Stimulated activated memory B cell treated with anti-CD40 and anti-IgM and Interleukin-4, amounts not matched to agents 10 μg/mL and 1 μg/mL and 100 μg/mL, for 72 hours (primary cell): ENCODE measurements around the gene SHKBP1.
"Not testable (repeated sequence)": the region's sequence is repeated elsewhere in the genome, so short reads cannot be mapped to it uniquely, and the experiment has no call there.

Experiments used
- ATAC-seq: fragments of 150-1000 bp; cut with Tn5 transposase; 2 replicates; pipeline ENCODE4 v1.10.0; 2021
- H3K27ac Mint-ChIP-seq: one replicate; pipeline ENCODE4 v1.8.0; 2022; ENCODE audit warnings: mild to moderate bottlenecking, mixed read lengths
- H3K27me3 Mint-ChIP-seq: one replicate; pipeline ENCODE4 v1.8.0; 2022; ENCODE audit warnings: mixed read lengths
- H3K36me3 Mint-ChIP-seq: one replicate; pipeline ENCODE4 v1.8.0; 2022; ENCODE audit warnings: mixed read lengths
- H3K4me1 Mint-ChIP-seq: one replicate; pipeline ENCODE4 v1.8.0; 2022; ENCODE audit warnings: mixed read lengths
- H3K4me3 Mint-ChIP-seq: one replicate; pipeline ENCODE4 v1.8.0; 2022; ENCODE audit warnings: mild to moderate bottlenecking, moderate library complexity, mixed read lengths
- H3K9me3 Mint-ChIP-seq: one replicate; pipeline ENCODE4 v1.8.0; 2022; ENCODE audit warnings: mixed read lengths

The SHKBP1 gene

GRCh38 chr19:40547836-40548235 is 28.8 kb upstream of the SHKBP1 start:
- peaks cover 45% of the 10 kb centered on the region for H3K27me3 Mint-ChIP-seq
- no peak overlapping the region for H3K4me3 Mint-ChIP-seq
- no peak for ATAC-seq
- peaks cover 11% of the 10 kb centered on the region for H3K4me1 Mint-ChIP-seq
- no peak overlapping the region for H3K27ac Mint-ChIP-seq
- no peaks in the 10 kb centered on the region for H3K9me3 Mint-ChIP-seq
- no peaks in the 10 kb centered on the region for H3K36me3 Mint-ChIP-seq

- H3K27me3 Mint-ChIP-seq = peaks cover 55% of the 10 kb centered on the region
These were observed 27.5 kb upstream of the SHKBP1 start for GRCh38 chr19:40549007-40549708.

GRCh38 chr19:40550951-40551350 is 25.7 kb upstream of the SHKBP1 start:
- no peaks in the 10 kb centered on the region for H3K36me3 Mint-ChIP-seq
- ATAC-seq = no peak
- H3K4me3 Mint-ChIP-seq = no peak overlapping the region
- peaks cover 11% of the 10 kb centered on the region for H3K4me1 Mint-ChIP-seq
- H3K9me3 Mint-ChIP-seq = no peaks in the 10 kb centered on the region
- H3K27me3 Mint-ChIP-seq = peaks cover 73% of the 10 kb centered on the region
- no peak overlapping the region for H3K27ac Mint-ChIP-seq

More at GRCh38 chr19:40549007-40549708, 27.5 kb upstream of the SHKBP1 start:
- Mint-ChIP-seq H3K27ac (no peak overlapping the region), H3K36me3 (no peaks in the 10 kb centered on the region), H3K4me3 (no peak overlapping the region), H3K4me1 (peaks cover 11% of the 10 kb centered on the region), H3K9me3 (no peaks in the 10 kb centered on the region)
- peak; percentile 72 for ATAC-seq

- H3K27me3 Mint-ChIP-seq = peaks cover 92% of the 10 kb centered on the region
- no peak overlapping the region for H3K4me3 Mint-ChIP-seq
- peaks cover 11% of the 10 kb centered on the region for H3K4me1 Mint-ChIP-seq
- no peaks in the 10 kb centered on the region for H3K36me3 Mint-ChIP-seq
- no peaks in the 10 kb centered on the region for H3K9me3 Mint-ChIP-seq
- no peak for ATAC-seq
- H3K27ac Mint-ChIP-seq = no peak overlapping the region
These were observed 23.8 kb upstream of the SHKBP1 start for GRCh38 chr19:40552848-40553247.

GRCh38 chr19:40553885-40554857 is 22.5 kb upstream of the SHKBP1 start:
- peaks cover 92% of the 10 kb centered on the region for H3K27me3 Mint-ChIP-seq
- H3K36me3 Mint-ChIP-seq = no peaks in the 10 kb centered on the region
- ATAC-seq = no peak
- H3K9me3 Mint-ChIP-seq = no peaks in the 10 kb centered on the region
- no peak overlapping the region for H3K4me3 Mint-ChIP-seq
- H3K27ac Mint-ChIP-seq = no peak overlapping the region
- H3K4me1 Mint-ChIP-seq = peaks cover 6% of the 10 kb centered on the region

- no peak for ATAC-seq
- Mint-ChIP-seq H3K4me3 (no peak overlapping the region), H3K27me3 (peaks cover 91% of the 10 kb centered on the region)
These were observed 20.5 kb upstream of the SHKBP1 start for GRCh38 chr19:40555978-40556689.

GRCh38 chr19:40556953-40557530 is 19.6 kb upstream of the SHKBP1 start:
- peaks cover 92% of the 10 kb centered on the region for H3K27me3 Mint-ChIP-seq
- no peaks in the 10 kb centered on the region for H3K9me3 Mint-ChIP-seq
- ATAC-seq = no peak
- H3K4me3 Mint-ChIP-seq = no peak overlapping the region
- H3K4me1 Mint-ChIP-seq = peaks cover 4% of the 10 kb centered on the region
- no peak overlapping the region for H3K27ac Mint-ChIP-seq
- H3K36me3 Mint-ChIP-seq = no peaks in the 10 kb centered on the region

More at GRCh38 chr19:40555978-40556689, 20.5 kb upstream of the SHKBP1 start:
- Mint-ChIP-seq H3K27ac (no peak overlapping the region), H3K4me1 (no peaks in the 10 kb centered on the region), H3K36me3 (no peaks in the 10 kb centered on the region), H3K9me3 (no peaks in the 10 kb centered on the region)

GRCh38 chr19:40559394-40559793 is 17.3 kb upstream of the SHKBP1 start:
- peaks cover 5% of the 10 kb centered on the region for H3K4me1 Mint-ChIP-seq
- peaks cover 84% of the 10 kb centered on the region for H3K27me3 Mint-ChIP-seq
- no peak for ATAC-seq
- no peaks in the 10 kb centered on the region for H3K36me3 Mint-ChIP-seq
- no peak overlapping the region for H3K27ac Mint-ChIP-seq
- no peak overlapping the region for H3K4me3 Mint-ChIP-seq
- H3K9me3 Mint-ChIP-seq = no peaks in the 10 kb centered on the region

GRCh38 chr19:40560092-40560507 is 16.6 kb upstream of the SHKBP1 start:
- Mint-ChIP-seq H3K27me3 (peaks cover 84% of the 10 kb centered on the region), H3K27ac (no peak overlapping the region), H3K36me3 (no peaks in the 10 kb centered on the region), H3K9me3 (no peaks in the 10 kb centered on the region), H3K4me1 (peaks cover 5% of the 10 kb centered on the region), H3K4me3 (no peak overlapping the region)
- no peak for ATAC-seq

- H3K9me3 Mint-ChIP-seq = no peaks in the 10 kb centered on the region
- peaks cover 5% of the 10 kb centered on the region for H3K4me1 Mint-ChIP-seq
- no peak overlapping the region for H3K4me3 Mint-ChIP-seq
- ATAC-seq = no peak
- H3K36me3 Mint-ChIP-seq = no peaks in the 10 kb centered on the region
- H3K27me3 Mint-ChIP-seq = peaks cover 84% of the 10 kb centered on the region
- no peak overlapping the region for H3K27ac Mint-ChIP-seq
These were observed 14.7 kb upstream of the SHKBP1 start for GRCh38 chr19:40561947-40562346.

- peaks cover 16% of the 10 kb centered on the region for H3K4me1 Mint-ChIP-seq
- peaks cover 65% of the 10 kb centered on the region for H3K27me3 Mint-ChIP-seq
- H3K36me3 Mint-ChIP-seq, H3K9me3 Mint-ChIP-seq, ATAC-seq, H3K4me3 Mint-ChIP-seq, H3K27ac Mint-ChIP-seq: not testable (repeated sequence)
These were observed 12.1 kb upstream of the SHKBP1 start for GRCh38 chr19:40564535-40564934.

- no peak overlapping the region for H3K4me3 Mint-ChIP-seq
- no peak for ATAC-seq
- H3K36me3 Mint-ChIP-seq = no peaks in the 10 kb centered on the region
- H3K27me3 Mint-ChIP-seq = peaks cover 58% of the 10 kb centered on the region
- H3K9me3 Mint-ChIP-seq = no peaks in the 10 kb centered on the region
- H3K4me1 Mint-ChIP-seq = peaks cover 23% of the 10 kb centered on the region
- no peak overlapping the region for H3K27ac Mint-ChIP-seq
These were observed 11.3 kb upstream of the SHKBP1 start for GRCh38 chr19:40565355-40565754.

GRCh38 chr19:40565910-40566495 is 10.7 kb upstream of the SHKBP1 start:
- no peaks in the 10 kb centered on the region for H3K36me3 Mint-ChIP-seq
- H3K27ac Mint-ChIP-seq = no peak overlapping the region
- H3K9me3 Mint-ChIP-seq = peaks cover 3% of the 10 kb centered on the region
- no peak for ATAC-seq
- H3K4me3 Mint-ChIP-seq = no peak overlapping the region
- H3K27me3 Mint-ChIP-seq = peaks cover 51% of the 10 kb centered on the region
- H3K4me1 Mint-ChIP-seq = peaks cover 28% of the 10 kb centered on the region

- H3K9me3 Mint-ChIP-seq = peaks cover 3% of the 10 kb centered on the region
- peak overlapping the region; percentile 56 for H3K4me3 Mint-ChIP-seq
- H3K4me1 Mint-ChIP-seq = peaks cover 28% of the 10 kb centered on the region
- no peak for ATAC-seq
- H3K27ac Mint-ChIP-seq = no peak overlapping the region
- H3K36me3 Mint-ChIP-seq = no peaks in the 10 kb centered on the region
- H3K27me3 Mint-ChIP-seq = peaks cover 39% of the 10 kb centered on the region
These were observed 9.5 kb upstream of the SHKBP1 start for GRCh38 chr19:40567040-40567749.
